ENCODE results near the gene CCR5AS.

Gene CCR5AS

DNA sequence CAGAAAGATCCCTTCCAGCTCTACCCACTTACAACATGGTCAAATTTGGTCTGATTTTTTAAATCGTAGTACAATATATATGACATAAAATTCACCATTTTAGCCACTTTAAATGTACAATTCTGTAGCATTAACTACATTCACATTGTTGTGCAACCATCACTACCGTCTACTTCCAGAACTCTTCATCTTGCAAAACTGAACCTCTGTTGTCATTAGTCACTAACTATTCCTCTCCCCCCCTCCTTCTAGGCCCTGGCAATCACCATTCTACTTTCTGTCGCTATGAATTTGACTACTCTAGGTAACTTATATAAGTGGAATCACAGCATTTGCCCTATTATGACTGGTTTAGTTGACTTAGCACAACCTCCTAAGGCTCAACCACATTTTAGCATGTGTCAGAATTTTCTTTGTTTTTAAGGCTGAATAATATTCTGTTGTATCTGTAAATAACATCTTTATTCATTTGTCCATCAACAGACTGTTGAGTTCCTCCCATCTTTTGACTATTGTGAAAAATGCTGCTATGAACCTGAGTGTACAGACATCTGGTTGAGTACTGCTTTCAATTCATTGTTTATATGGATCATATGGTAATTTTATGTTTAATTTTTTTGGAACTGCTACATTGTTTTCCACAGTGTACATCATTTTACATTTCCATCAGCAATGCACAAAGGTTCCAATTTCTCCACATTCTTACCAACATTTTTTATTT is 88.5 kb downstream of the CCR5AS start:
- H3K4me1 ChIP-seq (ENCODE audit: insufficient read depth, low read length), result no peaks in the 10 kb centered on the region
- H2BK5ac ChIP-seq (ENCODE audit: insufficient read length, low read length), result no peak overlapping the region
- H3K27me3 ChIP-seq (ENCODE audit: insufficient read depth, low read length), result no peaks in the 10 kb centered on the region; the same call in 1 of the 2 replicates
- no peaks in the 10 kb centered on the region for H3K9me3 ChIP-seq (ENCODE audit: control insufficient read depth, low read depth, low read length)
- no peaks in the 10 kb centered on the region for H3K36me3 Mint-ChIP-seq (ENCODE audit: insufficient read depth in 1 of 3, low read depth in 3 of 3)
- H4K5ac ChIP-seq (ENCODE audit: insufficient read length, low read depth, low read length), result no peak overlapping the region
- H2BK15ac ChIP-seq (ENCODE audit: low read depth, low read length), result no peak overlapping the region
- H3K4ac ChIP-seq (ENCODE audit: low read depth, low read length), result no peak overlapping the region
- peaks cover 6% of the 10 kb centered on the region for H3K27me3 Mint-ChIP-seq (ENCODE audit: low read depth)
- no CpG with 5 or more reads among the region's 3 CpGs for WGBS (ENCODE audit: extremely low coverage, insufficient read length, low lambda C conversion rate)
- no peak overlapping the region for H2BK20ac ChIP-seq (ENCODE audit: low read depth, low read length, poor library complexity, severe bottlenecking)
- peaks cover 12 to 26% of the 10 kb centered on the region in 2 experiments; a peak in 4 of 5 replicates for H3K9me3 Mint-ChIP-seq
- H3K18ac ChIP-seq (ENCODE audit: insufficient read length, low read depth, low read length), result no peak overlapping the region
- no peak for TF ChIP-seq CTCF (conservative IDR thresholded peaks at IDR 0.05)
- H3K79me1 ChIP-seq (ENCODE audit: insufficient read depth, low read depth, low read length, poor library complexity, severe bottlenecking), result no peaks in the 10 kb centered on the region
- no peak overlapping the region for H3T11ph ChIP-seq (ENCODE audit: low read length)
- H2AFZ ChIP-seq (ENCODE audit: low read length), result no peak overlapping the region
- no peak overlapping the region for H3K27ac Mint-ChIP-seq
- no peaks in the 10 kb centered on the region for H4K20me1 ChIP-seq (ENCODE audit: control insufficient read depth, insufficient read depth, insufficient read length)
- no peak overlapping the region for H4K8ac ChIP-seq (replicated peaks; ENCODE audit: insufficient read length, low read depth, low read length)
- H3K56ac ChIP-seq (ENCODE audit: insufficient read length, low read depth, low read length), result no peak overlapping the region
- no peak overlapping the region for H3K27ac ChIP-seq (ENCODE audit: insufficient read length, low read depth, low read length)
- H3K79me2 ChIP-seq (ENCODE audit: insufficient read depth, low read length), result no peaks in the 10 kb centered on the region
- no peaks in the 10 kb centered on the region for H3K4me1 Mint-ChIP-seq
- no peak overlapping the region for H2BK120ac ChIP-seq (ENCODE audit: low read depth, low read length, poor library complexity, severe bottlenecking)
- no peak for DNase-seq
- H2AK5ac ChIP-seq (ENCODE audit: insufficient read length, low read length), result no peak overlapping the region
- no peak overlapping the region for H3K23ac ChIP-seq (ENCODE audit: insufficient read length, low read depth, low read length)
- H4K91ac ChIP-seq (ENCODE audit: insufficient read length, low read depth, low read length), result no peak overlapping the region
- no peaks in the 10 kb centered on the region for H3K23me2 ChIP-seq (ENCODE audit: insufficient read length, low read depth, low read length, poor library complexity, severe bottlenecking)
- H2BK12ac ChIP-seq (ENCODE audit: insufficient read length, low read depth, low read length), result no peak overlapping the region
- no peak overlapping the region for H3K14ac ChIP-seq (ENCODE audit: insufficient read depth, low read length)
- no peak overlapping the region for H3K4me3 Mint-ChIP-seq
- H3K9ac ChIP-seq (ENCODE audit: extremely low read depth, insufficient read length, low read length), result no peak overlapping the region
- H3K4me2 ChIP-seq (ENCODE audit: insufficient read depth, insufficient read length, low read length), result no peak overlapping the region
